GM18873 (cell line): ENCODE data around the gene PANK3.
"Not testable (repeated sequence)": the region's sequence is repeated elsewhere in the genome, so short reads cannot be mapped to it uniquely, and the experiment has no call there.

Experiments
- ATAC-seq: cut with Tn5 transposase; IDR thresholded peaks from one replicate; pipeline ENCODE4 v1.9.1; 2021; ENCODE audit warnings: mild to moderate bottlenecking, moderate library complexity, moderate number of reproducible peaks; ENCODE audit not compliant: unreplicated experiment, low FRiP score

The PANK3 gene

DNA sequence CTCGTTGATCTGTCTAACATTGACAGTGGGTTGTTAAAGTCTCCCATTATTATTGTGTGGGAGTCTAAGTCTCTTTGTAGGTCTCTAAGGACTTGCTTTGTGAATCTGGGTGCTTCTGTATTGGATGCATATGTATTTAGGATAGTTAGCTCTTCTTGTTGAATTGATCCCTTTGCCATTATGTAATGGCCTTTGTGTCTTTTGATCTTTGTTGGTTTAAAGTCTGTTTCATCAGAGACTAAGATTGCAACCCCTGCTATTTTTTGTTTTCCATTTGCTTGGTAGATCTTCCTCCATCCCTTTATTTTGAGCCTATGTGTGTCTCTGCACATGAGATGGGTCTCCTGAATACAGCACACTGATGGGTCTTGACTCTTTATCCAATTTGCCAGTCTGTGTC, 17.0 kb upstream of the PANK3 start:
- ATAC-seq: not testable (repeated sequence)

DNA sequence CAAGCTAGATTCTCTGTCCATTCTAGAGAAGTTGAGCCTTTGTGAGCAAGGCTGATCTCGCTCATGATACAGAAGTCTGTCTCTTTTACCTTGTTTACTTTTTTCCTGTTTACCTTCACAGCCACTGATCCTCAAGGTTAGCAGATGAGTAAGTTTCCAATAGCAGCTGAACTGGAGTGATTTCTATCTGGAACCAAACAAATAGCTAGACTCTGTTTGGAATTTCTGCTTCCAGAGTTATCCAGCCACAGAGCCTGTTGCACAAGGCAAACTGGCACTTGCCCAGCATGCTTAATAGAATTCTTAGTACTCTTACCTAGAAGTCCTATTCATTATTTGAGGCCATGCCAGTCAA, 12.8 kb upstream of the PANK3 start:
- ATAC-seq: no peak

DNA sequence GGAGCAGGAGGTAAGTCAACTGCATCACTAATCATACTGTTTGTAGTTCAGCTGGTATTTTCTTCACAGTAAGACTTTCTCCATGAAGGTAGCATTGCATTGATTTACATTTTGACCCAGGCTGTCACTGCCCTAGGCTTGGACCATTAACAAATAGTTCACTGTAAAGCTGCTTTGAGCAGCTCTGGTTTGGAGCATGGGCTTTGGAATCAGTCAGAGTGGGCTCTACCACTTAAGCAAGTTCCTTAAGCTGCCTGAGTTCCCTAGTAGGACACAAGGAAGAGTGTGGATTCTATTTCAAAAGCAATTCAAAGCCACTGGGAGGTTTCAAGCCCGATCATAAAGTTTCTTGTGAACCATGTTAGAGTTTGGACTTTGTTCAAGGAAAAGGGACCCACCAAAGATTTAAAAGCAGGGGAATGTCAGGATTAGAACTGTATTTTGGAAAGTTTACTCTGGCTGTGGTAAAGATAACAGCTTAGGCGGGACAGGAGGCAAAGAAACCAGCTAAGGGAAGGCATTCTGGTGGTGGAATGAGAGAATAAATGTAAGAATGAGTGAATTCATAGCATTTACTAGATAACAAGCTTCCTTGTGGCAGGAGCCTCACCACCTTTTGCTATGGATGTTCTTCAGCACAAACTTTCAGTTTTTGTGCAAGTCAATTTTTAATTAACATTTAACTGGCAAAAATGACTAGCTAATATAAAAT, 12.3 kb upstream of the PANK3 start:
- ATAC-seq: no peak

DNA sequence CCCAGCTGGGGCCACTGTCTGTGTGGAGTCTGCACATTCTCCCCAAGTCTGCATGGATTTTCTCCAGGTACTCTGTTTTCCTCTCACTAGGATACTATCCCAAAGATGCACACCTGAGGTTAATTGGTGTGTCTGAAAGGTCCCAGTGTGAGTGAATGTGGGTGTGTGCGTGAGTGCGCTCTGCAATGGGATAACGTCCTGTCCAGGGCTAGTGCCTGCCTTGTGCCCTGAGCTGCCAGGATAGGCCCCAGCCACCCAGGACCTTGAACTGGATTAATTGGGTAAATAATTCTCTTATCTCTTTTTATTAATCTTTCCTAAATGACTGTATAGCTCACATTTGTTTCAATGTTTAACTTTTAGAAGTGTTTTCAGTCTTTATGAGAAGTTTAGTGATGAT, 11.5 kb upstream of the PANK3 start:
- ATAC-seq: no peak

DNA sequence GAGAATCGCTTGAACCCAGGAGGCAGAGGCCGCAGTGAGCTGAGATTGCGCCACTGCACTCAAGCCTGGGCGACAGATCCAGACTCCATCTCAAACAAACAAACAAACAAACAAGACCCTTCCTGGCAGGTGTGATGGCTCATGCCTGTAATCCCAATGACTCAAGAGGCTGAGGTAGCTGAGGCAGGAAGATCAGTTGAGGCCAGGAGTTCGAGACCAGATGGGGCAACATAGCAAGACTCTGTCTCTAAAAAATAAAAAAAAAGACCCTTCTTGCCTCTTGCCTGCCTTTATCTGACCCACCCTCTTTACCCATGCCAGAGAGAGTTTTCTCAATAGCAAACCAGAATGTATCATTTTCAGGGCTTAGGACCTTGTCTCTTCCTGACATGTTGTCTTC, 8.8 kb upstream of the PANK3 start:
- ATAC-seq: no peak

DNA sequence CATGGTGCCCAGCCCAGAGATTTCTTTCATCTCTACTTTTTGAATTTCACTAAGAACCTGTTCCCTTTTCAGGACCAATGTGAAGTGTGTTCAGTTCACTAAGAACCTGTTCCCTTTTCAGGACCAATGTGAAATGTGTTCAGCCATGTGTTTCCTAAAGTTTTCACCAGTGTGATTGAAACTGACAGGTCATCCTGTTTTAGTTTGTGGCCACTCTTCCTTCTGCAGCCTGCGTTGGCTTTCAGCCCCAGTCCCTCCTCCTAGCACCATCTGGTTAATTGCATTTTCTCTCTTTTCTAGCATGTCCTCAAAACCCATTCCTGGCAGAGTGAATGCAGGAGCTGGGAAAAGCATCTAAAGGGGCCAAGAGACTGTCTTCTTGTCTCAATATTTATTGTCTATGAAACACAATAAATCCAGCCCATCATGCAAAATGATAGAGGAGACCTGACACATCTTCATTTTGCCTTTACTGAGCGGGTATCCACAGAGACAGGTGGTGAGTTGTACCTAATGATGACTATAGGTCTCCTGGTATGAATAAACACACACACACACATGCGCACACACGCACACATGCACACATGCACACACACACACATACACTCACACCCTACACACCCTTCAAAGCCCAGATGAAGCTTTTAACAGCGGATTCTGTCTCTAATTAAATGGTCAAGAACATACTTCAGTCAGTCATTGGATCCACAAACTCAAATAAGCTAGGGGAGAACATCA, 6.1 kb upstream of the PANK3 start:
- no peak for ATAC-seq

DNA sequence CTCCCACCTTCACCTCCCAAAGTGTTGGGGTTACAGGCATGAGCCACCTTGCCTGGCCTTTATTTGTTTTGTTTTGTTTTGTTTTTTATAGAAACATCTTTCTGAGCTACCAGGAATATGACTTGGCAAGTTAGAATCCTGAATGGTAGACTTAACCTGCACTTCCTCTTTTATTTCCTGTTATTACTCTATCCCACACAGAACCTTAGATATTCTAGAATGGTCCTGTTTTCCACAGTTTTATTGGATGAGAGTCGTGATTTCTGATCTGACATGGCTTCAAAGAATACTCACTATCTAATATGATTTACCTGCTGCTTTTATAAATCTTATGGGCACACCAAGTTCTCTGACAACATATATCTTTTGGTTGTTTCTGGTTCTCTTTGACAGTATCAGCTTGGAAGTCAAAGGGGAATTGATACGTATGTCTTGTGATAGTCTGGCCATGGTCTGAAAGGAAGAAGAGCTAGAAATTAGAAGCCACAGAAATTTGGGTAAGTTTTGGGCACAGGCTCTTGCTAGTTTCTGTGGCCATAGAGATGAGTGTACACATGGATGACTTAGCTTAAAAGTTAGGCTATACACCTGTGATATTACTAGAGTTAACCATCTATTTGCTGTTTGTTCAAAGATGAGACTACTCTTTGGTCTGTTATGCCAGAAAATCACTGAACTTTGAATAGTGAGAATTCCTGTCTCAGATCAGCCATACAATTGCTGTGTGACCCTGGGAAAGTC, 4.7 kb upstream of the PANK3 start:
- peak; percentile 40 for ATAC-seq

DNA sequence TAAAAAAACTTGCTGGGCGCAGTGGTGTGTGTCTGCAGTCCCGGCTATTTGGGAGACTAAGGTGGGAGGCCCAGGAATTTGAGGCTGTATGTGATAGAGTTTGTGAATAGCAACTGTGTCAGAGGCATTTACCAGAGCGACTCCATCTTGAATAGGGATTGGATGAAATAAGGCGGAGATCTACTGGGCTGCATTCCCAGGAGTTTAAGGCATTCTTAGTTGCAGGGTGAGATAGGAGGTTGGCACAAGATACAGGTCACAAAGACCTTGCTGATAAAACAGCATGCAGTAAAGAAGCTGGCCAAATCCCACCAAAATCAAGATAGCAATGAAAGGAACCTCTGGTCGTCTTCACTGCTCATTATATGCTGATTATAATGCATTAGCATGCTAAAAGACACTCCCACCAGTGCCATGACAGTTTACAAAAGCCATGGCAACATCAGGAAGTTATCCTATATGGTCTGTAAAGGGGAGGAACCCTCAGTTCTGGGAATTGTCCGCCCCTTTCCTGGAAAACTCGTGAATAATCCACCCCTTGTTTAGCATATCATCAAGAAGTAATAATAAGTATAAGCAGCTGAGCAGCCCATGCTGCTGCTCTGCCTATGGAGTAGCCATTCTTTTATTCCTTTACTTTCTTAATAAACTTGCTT, 1.8 kb upstream of the PANK3 start:
- not testable (repeated sequence) for ATAC-seq

DNA sequence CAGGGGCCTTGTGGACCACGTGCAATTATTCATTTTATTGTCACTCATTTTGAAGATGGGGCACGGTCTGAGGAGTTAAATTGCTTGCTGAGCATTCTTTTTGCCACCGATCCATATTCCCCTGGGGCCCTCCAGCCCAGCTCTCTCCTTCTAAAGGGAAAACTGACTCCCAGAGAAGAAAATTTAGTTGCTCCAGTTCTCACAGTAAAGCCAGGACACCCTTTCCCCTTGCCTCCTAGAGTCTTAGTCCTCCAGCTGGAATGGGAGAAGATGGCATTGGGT, 1.0 kb upstream of the PANK3 start:
- ATAC-seq: no peak

DNA sequence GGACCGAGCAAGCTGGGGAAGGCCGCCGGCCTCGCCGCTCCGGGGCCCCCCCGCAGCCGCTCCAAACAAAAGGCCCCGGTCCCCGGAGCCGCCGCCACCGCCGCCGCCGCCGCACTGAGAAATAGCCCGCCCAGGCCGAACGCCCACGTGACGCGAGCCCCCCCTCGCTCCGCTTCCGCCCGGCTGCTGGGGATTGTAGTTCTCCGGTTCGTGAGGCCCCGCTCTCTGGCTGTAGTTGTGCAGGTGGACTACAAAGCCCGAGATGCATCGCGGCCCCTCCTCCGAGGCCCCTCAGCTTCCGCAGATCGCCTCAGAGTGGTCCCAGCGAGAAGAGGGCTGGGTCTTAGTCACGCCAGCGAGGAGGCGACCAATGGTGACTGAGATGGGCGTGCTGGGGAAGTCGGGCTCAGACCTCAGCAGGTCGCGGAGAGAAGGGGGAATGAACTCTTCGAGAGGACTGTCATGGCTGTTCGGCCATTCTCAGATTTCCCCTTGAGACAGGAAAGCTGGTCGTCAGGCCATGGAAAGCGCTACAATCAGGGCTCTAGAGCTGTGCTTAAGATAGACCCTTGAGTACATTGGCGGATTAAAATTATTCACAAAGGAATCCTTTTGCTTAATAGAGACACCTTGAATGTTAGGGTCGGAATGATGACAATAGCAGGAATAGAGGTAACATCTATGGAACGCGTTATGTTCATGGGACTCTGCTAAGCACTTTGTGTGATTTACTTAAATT, 489 bp upstream of the PANK3 start:
- ATAC-seq: peak; percentile 88

DNA sequence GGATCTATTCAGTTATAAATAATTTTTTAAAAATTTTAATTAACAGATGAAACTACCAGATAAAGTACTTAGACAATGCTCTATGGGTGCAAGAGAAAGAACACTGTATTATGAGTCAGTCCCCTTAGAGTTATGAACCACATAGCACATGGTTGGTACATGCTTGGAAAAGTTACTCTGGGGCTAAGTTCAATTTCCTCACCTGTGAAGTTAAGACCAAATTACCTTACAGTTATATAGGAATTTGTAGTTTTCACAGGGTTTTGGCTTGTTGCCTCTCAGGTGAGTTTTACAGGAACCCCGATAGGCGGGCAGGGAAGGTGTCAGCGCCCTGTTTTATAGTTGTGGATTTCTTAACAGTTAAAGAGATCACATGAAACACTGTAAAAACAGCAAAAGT, 1.2 kb downstream of the PANK3 start:
- no peak for ATAC-seq

DNA sequence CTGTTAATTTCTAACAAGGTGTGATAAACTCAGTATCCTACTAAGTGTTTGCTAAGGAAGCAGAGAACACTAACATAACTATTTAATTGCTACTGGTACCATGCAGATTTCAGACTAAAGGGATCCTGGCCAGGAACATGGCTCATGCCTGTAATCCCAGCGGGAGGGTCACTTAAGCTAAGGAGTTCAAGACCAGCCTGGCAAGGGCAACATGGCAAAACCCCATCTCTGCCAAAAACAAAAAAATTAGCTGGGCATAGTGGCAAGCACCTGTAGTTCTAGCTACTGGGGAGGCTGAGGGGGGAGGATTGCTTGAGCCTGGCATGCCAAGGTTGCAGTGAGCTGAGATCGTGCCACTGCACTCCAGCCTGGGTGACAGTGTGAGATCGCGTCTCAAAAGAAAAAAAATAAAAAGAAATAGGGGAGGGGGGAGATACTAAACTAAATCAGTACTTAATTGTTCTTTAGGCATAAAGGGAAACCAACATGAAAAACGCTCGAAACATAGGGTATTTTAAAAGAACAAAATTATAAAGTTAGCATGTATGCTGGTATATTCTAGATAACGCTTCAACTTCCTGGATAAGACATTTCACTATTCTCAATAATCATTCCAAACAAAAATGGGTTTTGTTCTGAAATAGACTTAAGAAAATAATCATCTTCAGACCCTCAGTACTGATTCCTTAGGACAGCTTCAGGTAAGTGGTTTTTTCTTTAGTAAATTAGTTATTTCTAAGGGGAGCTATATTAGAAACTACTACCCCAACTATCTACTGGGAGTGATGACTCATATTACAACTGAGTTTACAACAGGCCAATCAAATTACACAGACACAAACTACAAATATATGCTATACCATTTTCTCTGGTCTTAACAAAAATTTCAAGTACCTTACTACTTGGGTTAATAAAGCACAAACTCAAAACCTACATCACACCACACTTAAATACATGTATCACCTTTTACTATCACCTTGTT, 3.5 kb downstream of the PANK3 start:
- no peak for ATAC-seq

DNA sequence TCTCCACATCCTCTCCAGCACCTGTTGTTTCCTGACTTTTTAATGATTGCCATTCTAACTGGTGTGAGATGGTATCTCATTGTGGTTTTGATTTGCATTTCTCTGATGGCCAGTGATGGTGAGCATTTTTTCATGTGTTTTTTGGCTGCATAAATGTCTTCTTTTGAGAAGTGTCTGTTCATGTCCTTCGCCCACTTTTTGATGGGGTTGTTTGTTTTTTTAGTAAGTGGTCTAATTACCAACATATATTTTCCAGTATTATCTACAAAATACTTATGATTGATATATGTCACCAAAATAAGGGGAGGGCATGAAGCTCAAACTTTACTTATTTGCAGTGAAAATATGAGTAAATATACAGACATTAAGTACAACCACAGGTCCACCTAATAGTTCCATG, 5.0 kb downstream of the PANK3 start:
- not testable (repeated sequence) for ATAC-seq

DNA sequence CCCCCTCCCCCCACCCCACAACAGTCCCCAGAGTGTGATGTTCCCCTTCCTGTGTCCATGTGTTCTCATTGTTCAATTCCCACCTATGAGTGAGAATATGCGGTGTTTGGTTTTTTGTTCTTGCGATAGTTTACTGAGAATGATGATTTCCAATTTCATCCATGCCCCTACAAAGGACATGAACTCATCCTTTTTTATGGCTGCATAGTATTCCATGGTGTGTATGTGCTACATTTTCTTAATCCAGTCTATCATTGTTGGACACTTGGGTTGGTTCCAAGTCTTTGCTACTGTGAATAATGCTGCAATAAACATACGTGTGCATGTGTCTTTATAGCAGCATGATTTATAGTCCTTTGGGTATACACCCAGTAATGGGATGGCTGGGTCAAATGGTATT, 5.5 kb downstream of the PANK3 start:
- not testable (repeated sequence) for ATAC-seq

DNA sequence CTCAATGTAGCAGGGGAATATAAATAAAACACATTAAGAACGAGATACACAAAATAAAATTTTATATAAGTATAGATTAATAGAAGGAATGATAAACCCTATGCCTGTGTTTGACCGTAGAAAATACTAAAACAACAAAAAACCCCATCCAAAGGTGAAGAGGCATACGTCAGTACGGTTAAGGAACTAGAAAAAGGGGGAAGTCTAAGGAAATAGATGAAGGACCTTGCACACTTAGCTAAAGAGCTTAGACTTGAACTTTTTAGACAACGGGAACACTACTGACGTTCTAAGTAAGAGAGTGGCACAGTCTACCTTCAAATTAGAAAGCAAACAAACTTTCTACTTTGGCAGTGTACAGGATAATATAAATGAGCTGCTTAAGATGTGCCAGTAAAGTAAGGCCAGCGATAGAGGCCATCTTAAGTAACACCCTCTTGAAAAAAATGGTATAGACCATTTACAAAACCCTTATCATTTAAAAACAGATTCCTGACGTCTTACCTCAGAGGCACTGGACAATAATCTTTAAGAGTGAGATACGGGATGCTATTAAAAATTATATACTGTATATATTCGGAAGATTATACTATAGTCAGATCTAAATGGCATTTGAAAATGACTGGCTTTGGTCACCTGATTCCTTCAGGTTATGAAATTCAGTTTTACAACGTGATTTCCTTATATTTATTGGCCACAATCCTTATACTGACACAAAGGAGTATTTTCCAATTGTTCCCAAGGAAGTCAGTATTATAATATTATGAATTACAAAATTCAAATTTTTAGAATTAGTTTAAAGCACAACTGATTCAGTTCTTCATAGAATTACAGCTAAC, 8.5 kb downstream of the PANK3 start:
- ATAC-seq: no peak

DNA sequence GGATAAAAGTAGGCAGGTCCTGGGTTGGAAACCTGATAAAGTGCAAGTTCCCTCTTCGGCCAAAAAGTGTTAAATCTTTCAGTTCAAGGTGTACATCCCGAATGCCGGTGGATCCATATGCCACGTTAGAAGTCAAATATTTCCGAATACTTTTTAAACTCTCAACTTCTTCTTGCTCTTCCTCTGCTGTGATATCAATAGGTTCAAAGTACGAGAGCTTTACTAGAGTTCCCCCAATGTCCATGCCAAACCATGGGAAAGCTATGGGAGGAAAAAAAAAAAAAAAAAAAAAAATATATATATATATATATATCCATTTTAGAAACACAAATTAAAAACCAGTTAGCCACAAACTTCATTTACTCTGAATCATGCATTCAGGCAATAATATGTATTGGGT, 10.4 kb downstream of the PANK3 start:
- ATAC-seq: no peak

DNA sequence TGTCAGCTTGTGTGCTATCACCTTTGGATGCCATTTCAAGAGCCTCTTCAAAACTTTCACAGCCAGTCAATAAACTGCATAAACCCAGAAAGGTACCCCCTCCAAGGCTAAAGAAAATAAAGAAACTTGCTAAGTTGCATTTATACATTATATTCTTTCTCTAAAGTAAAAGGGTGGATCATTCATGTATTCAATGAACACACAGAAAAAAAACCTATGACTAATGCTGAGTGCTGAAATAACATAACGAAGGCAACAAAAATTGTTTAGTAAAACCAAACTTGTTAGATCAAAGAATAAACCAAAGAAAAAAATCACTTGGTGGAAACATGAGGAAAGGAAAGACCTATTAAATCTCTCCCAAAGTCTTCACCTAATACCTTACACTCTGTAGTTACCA, 15.2 kb downstream of the PANK3 start:
- no peak for ATAC-seq

DNA sequence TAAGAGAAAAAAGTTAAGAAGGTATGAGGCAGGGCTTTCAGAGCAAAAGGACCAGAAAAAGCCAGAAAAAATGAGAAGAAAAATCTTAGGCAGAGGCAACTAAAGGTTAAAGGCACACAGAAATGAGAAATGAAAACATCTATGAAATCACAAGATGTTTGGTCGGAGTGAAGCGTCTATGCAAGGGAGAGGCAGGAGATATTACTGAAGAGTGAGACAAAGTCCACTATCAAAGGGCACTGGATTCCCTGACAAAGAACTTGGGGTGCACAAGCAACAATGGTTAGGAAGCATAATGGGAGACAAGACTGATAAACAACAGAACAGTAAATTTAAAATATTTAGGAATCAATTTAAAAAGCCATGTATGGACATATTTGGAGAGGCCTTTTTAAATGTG, 16.9 kb downstream of the PANK3 start:
- no peak for ATAC-seq

DNA sequence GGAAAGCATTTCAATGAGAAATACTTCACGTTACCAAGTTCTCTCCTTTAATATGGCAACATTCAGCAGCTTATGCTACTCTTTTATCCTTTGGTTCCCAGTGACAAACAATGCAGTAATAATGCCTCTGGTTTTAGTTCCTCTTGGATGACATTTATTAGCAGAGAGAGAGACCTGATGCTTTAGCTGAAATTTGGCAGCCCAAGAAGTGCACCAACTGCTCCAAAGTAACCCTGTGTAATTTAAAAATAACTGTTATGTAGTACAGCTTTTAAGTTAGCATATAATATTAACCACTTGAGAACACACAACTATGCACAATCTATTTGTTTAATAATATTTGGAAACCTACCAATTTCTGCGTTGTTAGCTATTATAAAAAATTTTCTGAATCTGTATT, 21.8 kb downstream of the PANK3 start:
- no peak for ATAC-seq
